ENCODE results near the gene UNC45B. TPM values are rescaled to one million over a fixed set of nuclear protein-coding genes. Genes with fewer than 3 reads are reported as not detected.

The UNC45B gene
- total and polyA plus RNA-seq, 2 donors (not counting 3 experiments of a cell fraction or from before 2014, with no cell fraction given): not detected

DNA sequence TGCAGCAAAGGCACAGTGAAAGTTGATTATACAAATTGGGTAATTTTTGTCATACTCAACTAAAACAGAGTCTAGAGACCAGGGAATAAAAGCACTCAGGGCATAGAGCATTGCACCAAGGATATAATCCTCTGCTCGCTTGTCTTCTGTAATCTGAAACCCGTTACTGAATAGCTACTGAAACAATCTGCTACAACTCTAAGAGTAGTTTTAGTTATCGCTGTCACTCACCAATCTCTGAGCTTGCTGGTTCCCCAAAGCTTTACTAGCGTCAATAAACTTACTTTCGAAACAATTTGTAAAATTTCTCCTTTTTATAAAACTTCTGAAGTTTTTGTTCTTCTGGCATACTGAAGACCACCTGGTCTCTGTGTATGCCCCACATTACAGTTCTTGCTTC lies 69.5 kb downstream of the UNC45B start:
- Histone ChIP-seq H3K9me3 (replicated peaks; ENCODE audit: control insufficient read depth, insufficient read depth, low read length) (no peaks in the 10 kb centered on the region), H4K20me1 (replicated peaks; ENCODE audit: control insufficient read depth, extremely low read depth, insufficient read depth, low read length) (no peaks in the 10 kb centered on the region), H3K9ac (replicated peaks; ENCODE audit: extremely low read depth, insufficient read depth, low read length) (no peak overlapping the region), H3K27me3 (ENCODE audit: control insufficient read depth in 2 of 2, insufficient read depth in 2 of 2, low read length in 2 of 2) (peaks cover 9 to 21% of the 10 kb centered on the region in 2 experiments), H3K4me2 (ENCODE audit: insufficient read depth, low read length) (no peak overlapping the region), H3K79me2 (ENCODE audit: control insufficient read depth, insufficient read depth, low read length) (no peaks in the 10 kb centered on the region), H2AFZ (ENCODE audit: low read depth, low read length) (no peak overlapping the region), H3K9me1 (replicated peaks; ENCODE audit: control insufficient read depth, extremely low read depth, insufficient read depth, low read length) (no peaks in the 10 kb centered on the region), H3K4me3 (replicated peaks in 1 of 3; ENCODE audit: insufficient read depth in 1 of 3, low read depth in 1 of 3, low read length in 3 of 3) (no peak overlapping the region), H3K4me1 (ENCODE audit: control insufficient read depth, extremely low read depth, insufficient read depth, low read length) (no peaks in the 10 kb centered on the region), H3K27ac (ENCODE audit: insufficient read depth, low read depth, low read length) (no peak overlapping the region), H3K36me3 (ENCODE audit: control insufficient read depth in 2 of 2, extremely low read depth in 1 of 2, insufficient read depth in 2 of 2, low read length in 2 of 2) (no peaks in the 10 kb centered on the region)
- no peak for TF ChIP-seq EZH2 (IDR thresholded peaks at IDR 0.05; ENCODE audit: borderline replicate concordance, low read depth, low read length, severe bottlenecking)
- no peak for TF ChIP-seq CTCF (IDR thresholded peaks at IDR 0.05; ENCODE audit: extremely low read depth in 1 of 2, insufficient read depth in 1 of 2, low read depth in 1 of 2, low read length in 2 of 2)
- no peak for TF ChIP-seq MAX (IDR thresholded peaks at IDR 0.05; ENCODE audit: insufficient read depth, insufficient read length)
- no peak for TF ChIP-seq GATA2 (IDR thresholded peaks at IDR 0.05; ENCODE audit: insufficient read depth, insufficient read length, low read depth, low read length)
- TF ChIP-seq FOS (IDR thresholded peaks at IDR 0.05; ENCODE audit: borderline replicate concordance, insufficient read depth, low read length): no peak
- no peak for TF ChIP-seq POLR2AphosphoS5 (IDR thresholded peaks at IDR 0.05; ENCODE audit: insufficient read depth, low read depth, low read length)
- TF ChIP-seq POLR2A (IDR thresholded peaks at IDR 0.05; ENCODE audit: low read depth, low read length): no peak
- no peak for TF ChIP-seq MYC (IDR thresholded peaks at IDR 0.05; ENCODE audit: low read depth, low read length)
- TF ChIP-seq JUN (IDR thresholded peaks at IDR 0.05; ENCODE audit: borderline replicate concordance, insufficient read depth, insufficient read length, low read depth): no peak
- ChIA-PET POLR2A (no interaction called here), CTCF (no interaction called here)
- no peak for DNase-seq (ENCODE audit: low read depth, low spot score)
- BruUV-seq (replicated peaks): no TSS peak
- FAIRE-seq: no peak
- dilution Hi-C loops (cut with MboI; ENCODE audit: extremely low pct_ligation_motif_present, low sequenced_read_pairs) (no loop called here), intact Hi-C loops (cut with micrococcal nuclease) (no loop called here)

Data from endothelial cell of umbilical vein (primary cell).